Measurements from ENCODE around the gene SFXN1.

Gene SFXN1

GRCh38 chr5:175541264-175541663 lies 62.9 kb downstream of the SFXN1 start:
- no peak for DNase-seq (ENCODE audit: low read depth)

GRCh38 chr5:175542232-175542965 lies 64.0 kb downstream of the SFXN1 start:
- DNase-seq (ENCODE audit: low read depth), result no peak

- no peak for DNase-seq (ENCODE audit: low read depth)
These were observed 64.5 kb downstream of the SFXN1 start for GRCh38 chr5:175542966-175543235.

- no peak for DNase-seq (ENCODE audit: low read depth)
These were observed 65.8 kb downstream of the SFXN1 start for GRCh38 chr5:175544108-175544511.

- DNase-seq (ENCODE audit: low read depth), result no peak
These were observed 66.2 kb downstream of the SFXN1 start for GRCh38 chr5:175544586-175544985.

- DNase-seq (ENCODE audit: low read depth), result no peak
These were observed 69.5 kb downstream of the SFXN1 start for GRCh38 chr5:175547842-175548241.

- no peak for DNase-seq (ENCODE audit: low read depth)
These were observed 70.4 kb downstream of the SFXN1 start for GRCh38 chr5:175548626-175549311.

- no peak for DNase-seq (ENCODE audit: low read depth)
These were observed 71.9 kb downstream of the SFXN1 start for GRCh38 chr5:175550055-175550805.

GRCh38 chr5:175551266-175551665 lies 72.9 kb downstream of the SFXN1 start:
- no peak for DNase-seq (ENCODE audit: low read depth)

GRCh38 chr5:175554296-175554695 lies 75.9 kb downstream of the SFXN1 start:
- DNase-seq (ENCODE audit: low read depth), result no peak

GRCh38 chr5:175555168-175555785 lies 76.9 kb downstream of the SFXN1 start:
- no peak for DNase-seq (ENCODE audit: low read depth)

GRCh38 chr5:175556794-175557193 lies 78.4 kb downstream of the SFXN1 start:
- DNase-seq (ENCODE audit: low read depth), result no peak

GRCh38 chr5:175557778-175558177 lies 79.4 kb downstream of the SFXN1 start:
- no peak for DNase-seq (ENCODE audit: low read depth)

- no peak for DNase-seq (ENCODE audit: low read depth)
These were observed 80.6 kb downstream of the SFXN1 start for GRCh38 chr5:175558801-175559480.

GRCh38 chr5:175560011-175560410 lies 81.7 kb downstream of the SFXN1 start:
- no peak for DNase-seq (ENCODE audit: low read depth)

GRCh38 chr5:175561085-175561484 lies 82.7 kb downstream of the SFXN1 start:
- no peak for DNase-seq (ENCODE audit: low read depth)

GRCh38 chr5:175564716-175565115 lies 86.4 kb downstream of the SFXN1 start:
- DNase-seq (ENCODE audit: low read depth), result no peak

- no peak for DNase-seq (ENCODE audit: low read depth)
These were observed 88.3 kb downstream of the SFXN1 start for GRCh38 chr5:175566697-175567096.

GRCh38 chr5:175567954-175568353 lies 89.6 kb downstream of the SFXN1 start:
- DNase-seq (ENCODE audit: low read depth), result no peak

- no peak for DNase-seq (ENCODE audit: low read depth)
These were observed 91.3 kb downstream of the SFXN1 start for GRCh38 chr5:175569701-175570100.

- DNase-seq (ENCODE audit: low read depth), result no peak
These were observed 94.5 kb downstream of the SFXN1 start for GRCh38 chr5:175572886-175573285.
